ENCODE data around the gene CLDN19. TPM values are rescaled to one million over a fixed set of nuclear protein-coding genes. Genes with fewer than 3 reads are reported as not detected.

CLDN19 gene
- not detected for total RNA-seq
- long read RNA-seq, partial matches to known transcripts: 0 of 1 reads
- long read RNA-seq, other reads (novel, unspliced or antisense): 1 of 1 reads

DNA sequence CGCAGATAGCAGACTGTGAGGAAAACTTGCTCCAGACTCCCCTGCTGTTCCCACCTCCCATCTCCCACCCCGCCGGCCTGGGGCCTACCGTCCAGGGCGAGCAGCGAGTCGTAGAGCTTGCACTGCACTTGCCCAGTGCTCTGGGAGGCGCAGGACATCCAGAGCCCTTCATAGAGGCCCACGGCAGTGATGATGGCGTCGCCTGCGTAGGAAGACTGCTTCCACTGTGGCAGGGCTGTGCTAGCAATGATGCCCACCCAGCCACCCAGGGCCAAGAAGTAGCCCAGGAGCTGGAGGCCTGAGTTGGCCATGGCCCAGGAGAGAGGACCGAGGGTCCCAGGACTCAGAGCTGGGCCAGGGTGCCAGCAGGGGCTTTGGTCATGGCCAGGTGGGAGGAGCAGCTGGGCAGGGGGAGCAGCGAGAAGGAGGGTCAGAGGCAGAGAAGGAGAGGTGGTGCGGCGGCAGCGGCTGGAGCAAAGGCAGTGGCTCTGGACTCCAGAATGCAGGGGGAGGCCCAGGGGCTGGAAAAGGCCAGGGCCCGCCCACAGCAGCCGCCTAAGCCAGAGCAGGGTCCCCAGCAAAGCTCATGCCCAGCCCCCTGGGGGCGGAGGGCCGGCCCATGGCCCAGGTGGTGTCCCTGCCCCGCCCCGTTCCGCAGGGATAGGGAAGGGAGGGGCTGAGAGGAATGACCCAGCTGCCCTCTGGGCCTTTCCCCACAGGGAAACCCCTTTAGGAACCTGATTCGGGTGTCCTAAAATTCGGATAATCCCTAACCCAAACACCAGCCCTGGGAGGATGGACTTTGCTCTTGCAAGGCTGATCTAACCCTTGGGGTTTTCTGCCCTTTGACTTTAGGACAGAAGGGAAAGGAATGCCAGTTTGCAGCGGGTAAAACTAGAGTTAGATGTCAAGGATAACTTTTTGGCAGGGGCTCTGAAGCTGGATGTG lies at the start of gene CLDN19:
Gene CLDN19 (minus strand): TSS at position 484 of the 948 bp plus-strand sequence. CDS start 173 bp downstream, at position 311.
- DNase-seq (ENCODE audit: low spot score): peak; percentile 73

GRCh38 chr1:42788021-42788420 lies 48.0 kb upstream of the CLDN19 start:
- DNase-seq (ENCODE audit: low spot score): no peak

- no peak for DNase-seq (ENCODE audit: low spot score)
Measured at GRCh38 chr1:42786097-42786496, 46.1 kb upstream of the CLDN19 start.

DNA sequence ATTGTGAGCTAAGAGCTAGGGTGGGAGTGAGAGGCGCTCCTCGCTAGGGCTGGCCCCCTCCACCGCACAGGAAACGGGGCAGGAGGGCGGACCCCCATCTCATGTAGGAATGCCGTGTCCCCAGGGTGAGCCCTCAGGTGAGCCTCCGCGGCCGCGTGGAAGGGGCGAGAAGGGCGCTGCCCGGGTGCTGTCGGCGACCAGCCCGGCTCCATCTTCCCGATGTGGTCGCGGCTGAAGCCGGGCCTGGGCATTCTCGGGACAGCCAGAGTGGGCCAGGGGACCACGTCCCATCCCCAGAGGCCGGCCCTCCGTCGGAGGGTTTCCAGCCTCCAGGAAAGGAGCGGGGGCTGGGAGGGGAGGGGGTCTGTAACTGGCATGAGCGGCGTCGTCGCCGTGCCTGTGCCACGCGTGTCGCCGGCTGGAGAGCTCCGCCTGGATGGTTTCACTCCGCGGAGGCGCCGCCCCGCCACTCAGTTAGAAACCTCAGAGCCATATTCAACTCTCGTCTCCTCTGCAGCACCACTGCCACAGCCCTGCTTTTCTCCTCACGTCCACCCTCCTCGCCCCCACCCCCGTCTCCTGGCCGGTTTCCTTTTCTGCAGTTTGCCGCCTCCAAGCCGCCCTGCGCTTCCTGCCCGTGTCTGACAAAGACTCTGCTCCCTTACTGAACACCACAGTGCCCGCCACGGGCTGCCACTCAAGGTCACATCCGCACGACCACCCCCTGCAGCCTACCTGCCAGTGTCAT lies 45.1 kb upstream of the CLDN19 start, which contains the start of gene TMEM269:
Gene TMEM269 (plus strand): TSS at position 46 of the 748 bp plus-strand sequence. CDS start 4,903 bp downstream, outside the sequence.
- DNase-seq (ENCODE audit: low spot score): no peak

DNA sequence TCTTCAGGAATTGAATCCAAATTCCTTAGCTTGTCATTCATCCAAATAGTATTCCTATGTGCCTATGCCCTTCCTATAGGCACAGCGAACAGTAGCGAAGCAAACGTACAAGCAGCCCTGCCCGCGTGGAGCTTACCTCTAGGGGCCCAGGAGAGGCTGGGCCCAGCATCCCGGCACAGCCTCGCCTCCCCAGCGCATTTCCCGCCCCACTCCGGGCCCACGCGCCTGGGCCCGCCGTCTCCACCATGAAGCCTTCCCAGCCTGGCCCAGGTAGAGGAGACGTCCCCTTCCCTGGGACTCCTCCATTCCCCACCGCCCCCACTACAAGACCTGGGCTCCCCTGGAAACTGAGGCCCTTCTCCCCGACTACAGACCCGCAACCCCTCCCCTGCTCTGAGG lies 44.5 kb upstream of the CLDN19 start:
- DNase-seq (ENCODE audit: low spot score): no peak

DNA sequence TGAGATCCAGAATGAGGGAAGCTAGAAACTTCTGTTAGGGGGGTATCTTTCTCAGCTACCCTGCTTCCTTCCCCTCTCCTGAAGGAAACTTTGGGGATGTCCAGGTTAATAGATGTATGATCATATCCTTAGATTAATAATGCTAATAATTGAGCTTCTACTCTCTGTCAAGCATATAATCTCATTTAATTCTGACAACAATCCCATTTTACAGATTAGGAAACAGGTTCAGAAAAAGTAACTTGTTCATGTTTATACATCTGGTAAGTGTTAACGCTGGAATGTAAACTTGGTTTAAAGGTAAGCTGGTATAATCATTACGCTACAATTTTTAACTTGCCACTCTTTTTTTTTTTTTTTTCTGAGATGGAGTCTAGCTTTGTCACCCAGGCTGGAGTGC lies 43.1 kb upstream of the CLDN19 start:
- DNase-seq (ENCODE audit: low spot score): no peak

- DNase-seq (ENCODE audit: low spot score): no peak
Measured at GRCh38 chr1:42780176-42780575, 40.1 kb upstream of the CLDN19 start.

GRCh38 chr1:42779725-42780124 lies 39.7 kb upstream of the CLDN19 start:
- DNase-seq (ENCODE audit: low spot score): no peak

DNA sequence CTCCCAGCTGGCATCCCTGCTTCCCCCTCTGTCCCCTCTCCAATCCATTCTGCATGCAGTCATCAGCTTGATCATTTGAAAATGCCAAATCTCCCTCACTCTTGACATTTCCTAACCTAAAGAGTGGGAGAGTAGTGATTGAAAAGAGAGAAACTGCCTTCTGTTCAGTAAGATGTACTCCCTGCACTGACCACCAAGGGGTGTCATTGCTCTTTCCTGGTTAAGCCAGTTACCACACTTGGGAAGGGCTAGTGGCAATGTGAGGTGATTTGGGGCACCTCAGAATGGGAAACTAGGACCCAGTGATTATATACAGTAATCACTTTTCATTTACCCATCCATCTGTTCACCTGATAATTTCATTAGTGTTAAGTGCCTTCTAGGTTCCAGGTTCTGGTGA lies 37.8 kb upstream of the CLDN19 start:
- no peak for DNase-seq (ENCODE audit: low spot score)

DNA sequence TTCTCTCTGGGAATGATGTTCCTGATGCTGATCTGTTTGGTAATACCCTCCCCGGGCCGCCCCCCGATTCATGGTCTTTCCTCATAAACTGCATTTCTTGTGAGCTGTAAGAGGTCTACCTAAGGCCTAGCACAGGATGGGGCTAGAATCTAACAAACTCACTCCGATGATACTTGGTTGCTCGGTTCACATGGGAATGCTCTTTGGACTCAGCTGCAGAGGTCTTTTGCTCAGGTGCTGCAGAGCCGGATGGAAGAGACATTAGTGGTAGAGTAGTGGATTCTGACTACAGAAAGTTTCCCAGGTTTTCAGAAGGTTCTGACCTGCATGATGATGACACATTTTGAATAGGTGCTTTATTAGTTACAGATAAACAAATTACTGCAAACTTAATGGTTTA lies 36.5 kb upstream of the CLDN19 start:
- DNase-seq (ENCODE audit: low spot score): no peak

DNA sequence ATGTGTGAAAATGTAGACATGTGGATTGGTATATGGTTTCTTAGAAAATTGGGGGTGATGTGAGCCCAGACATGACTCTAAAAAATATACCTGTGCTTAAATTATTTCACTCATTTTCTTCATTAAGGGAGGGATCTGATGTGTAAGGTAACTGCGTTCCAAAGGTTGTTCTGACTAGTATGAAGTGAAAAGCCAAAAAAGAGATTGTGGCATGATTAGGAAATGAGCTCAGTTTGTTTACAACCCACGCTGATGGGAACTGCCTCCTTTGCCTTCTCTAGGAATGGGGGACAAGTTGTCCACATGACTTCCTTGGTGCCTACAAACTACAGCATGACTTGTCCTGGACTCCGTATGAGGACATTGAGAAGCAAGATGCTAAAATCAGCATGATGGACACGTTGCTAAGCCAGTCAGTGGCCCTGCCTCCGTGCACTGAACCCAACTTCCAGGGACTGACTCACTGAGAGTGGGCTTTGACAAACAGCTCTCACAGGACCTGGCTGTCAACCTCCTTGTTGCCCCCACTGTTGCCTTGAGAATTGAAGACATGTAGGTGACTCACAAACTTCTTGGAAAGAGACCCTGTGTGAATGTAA lies 35.0 kb upstream of the CLDN19 start:
- no peak for DNase-seq (ENCODE audit: low spot score)

DNA sequence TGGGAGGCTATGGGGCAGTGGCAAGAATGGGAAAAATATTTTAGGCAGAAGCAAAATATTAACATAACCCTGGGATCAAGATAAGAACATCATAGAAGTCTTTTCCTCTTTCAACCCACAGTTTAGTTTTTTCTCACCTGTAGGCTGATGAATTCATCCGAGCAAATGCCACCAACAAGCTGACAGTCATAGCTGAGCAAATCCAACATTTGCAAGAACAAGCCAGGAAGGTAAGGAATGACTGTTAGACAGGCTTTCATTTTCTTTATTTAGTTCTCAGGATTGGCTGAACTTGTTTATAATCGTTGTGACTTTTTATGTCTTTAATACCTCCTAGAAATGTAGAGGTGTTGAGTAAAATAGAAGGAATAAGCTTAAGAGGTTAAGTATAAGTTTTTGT lies 33.4 kb upstream of the CLDN19 start:
- DNase-seq (ENCODE audit: low spot score): no peak

GRCh38 chr1:42769811-42770210 lies 29.8 kb upstream of the CLDN19 start:
- no peak for DNase-seq (ENCODE audit: low spot score)

- DNase-seq (ENCODE audit: low spot score): no peak
Measured at GRCh38 chr1:42768172-42768571, 28.1 kb upstream of the CLDN19 start.

GRCh38 chr1:42767510-42768000 lies 27.5 kb upstream of the CLDN19 start:
- no peak for DNase-seq (ENCODE audit: low spot score)

DNA sequence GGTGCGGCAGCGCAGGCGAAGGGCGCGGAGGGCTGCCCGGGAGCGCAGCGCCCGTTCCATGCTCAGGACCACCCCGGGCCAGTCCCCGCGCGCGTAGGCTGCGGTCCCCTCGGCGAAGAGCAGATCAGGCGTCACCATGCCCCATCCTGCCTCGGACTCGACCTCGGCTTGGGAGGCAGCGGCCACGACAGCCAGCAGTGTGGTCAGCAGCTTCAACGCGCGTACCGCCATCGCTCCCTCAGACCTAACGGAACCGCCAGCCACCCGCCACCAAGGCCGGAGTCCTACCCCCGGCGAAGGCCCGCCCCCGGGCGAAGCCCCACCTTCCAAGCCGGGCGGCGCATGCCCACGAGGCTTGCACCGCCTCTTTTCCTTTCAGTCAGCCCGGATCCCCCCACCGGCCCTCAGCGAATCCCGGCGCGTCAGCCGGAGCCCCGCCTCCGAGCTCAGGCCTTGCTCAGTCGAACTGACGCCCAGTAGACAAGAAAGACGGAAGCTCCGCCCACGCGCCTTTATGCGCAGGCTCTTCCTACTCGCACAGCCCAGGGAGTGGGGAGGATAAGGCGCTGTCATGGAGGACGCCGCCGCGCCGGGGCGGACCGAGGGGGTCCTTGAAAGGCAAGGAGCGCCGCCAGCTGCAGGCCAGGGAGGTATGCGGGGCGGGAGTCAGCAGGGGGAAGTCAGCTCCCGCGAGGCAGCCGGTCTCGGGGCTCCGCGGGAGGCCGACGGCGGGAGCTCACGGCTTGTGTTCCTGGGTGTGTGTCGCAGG lies 26.9 kb upstream of the CLDN19 start, which contains the start of the genes C1orf50 and P3H1:
Gene C1orf50 (plus strand): TSS at position 509 of the 769 bp plus-strand sequence. CDS start 63 bp downstream, at position 572.
Gene P3H1 (minus strand): TSS at position 288 of the 769 bp plus-strand sequence. CDS start 57 bp downstream, at position 231.
- peak; percentile 100 for DNase-seq (ENCODE audit: low spot score)

- DNase-seq (ENCODE audit: low spot score): no peak
Measured at GRCh38 chr1:42765832-42766740, 26.1 kb upstream of the CLDN19 start.

DNA sequence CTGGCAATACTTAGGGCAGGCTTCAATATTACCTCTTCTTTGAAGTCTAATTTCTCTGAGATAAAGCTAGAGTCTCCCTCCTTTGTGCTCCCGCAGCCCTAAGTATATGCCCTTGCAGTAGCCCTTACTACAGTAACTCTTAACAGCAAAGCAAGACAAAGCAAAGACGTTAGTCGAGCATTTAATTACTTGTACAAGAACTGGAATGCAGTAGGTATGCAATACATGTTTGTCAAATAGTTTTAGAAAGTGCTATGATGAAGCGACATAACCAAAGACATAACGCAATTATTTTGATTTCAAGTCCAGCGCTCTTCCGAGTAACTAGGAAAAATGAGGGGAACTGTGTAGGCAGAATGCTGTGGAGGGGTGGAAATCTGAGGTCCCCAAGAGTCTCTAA lies 25.2 kb upstream of the CLDN19 start:
- no peak for DNase-seq (ENCODE audit: low spot score)

GRCh38 chr1:42762269-42762668 lies 22.2 kb upstream of the CLDN19 start:
- DNase-seq (ENCODE audit: low spot score): no peak

Data from mesenteric fat pad (tissue), 1 donor.